HG03064 (cell line): ENCODE data around the gene HIVEP2.

ENCODE experiments used
- ATAC-seq: cut with Tn5 transposase; IDR thresholded peaks from one replicate; pipeline ENCODE4 v1.9.1; 2021; ENCODE audit warnings: low read depth; ENCODE audit not compliant: unreplicated experiment

Gene HIVEP2

DNA sequence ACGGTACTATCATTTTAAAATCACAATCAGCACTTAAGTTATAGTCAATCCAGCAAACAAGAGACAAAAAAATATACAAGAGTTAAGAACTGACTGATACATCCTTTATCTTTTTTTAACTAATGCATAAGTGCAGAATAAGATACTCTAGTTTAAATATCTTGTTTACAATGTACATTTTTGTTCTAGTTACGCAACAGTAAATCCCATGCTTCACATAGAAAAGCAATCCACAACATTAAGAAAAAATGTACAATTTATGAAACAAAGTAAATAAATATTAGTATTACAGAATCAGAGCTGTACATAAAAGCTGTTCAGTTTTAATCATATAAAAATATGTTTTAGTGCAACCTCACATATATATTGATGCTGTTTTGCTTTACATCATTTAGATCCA lies 192.6 kb downstream of the HIVEP2 start:
- no peak for ATAC-seq

DNA sequence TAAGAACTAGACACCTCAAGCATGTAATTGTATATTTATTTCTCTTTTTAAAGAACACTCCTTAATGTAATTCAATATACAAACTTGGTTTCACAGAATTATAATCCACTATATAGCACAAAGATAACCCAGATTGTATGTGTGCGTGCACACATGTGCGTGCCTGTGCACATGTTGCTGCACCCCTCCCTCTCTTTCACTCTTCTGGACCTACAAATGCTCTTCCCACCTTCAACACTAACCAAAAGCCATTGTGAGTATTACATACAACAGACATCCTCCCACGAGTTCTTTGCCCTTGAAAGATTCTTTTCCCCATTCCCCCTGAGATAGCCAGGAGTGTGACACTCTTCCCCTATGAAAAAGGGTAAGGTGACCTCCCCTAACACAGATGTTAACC lies 193.5 kb downstream of the HIVEP2 start:
- ATAC-seq = no peak

DNA sequence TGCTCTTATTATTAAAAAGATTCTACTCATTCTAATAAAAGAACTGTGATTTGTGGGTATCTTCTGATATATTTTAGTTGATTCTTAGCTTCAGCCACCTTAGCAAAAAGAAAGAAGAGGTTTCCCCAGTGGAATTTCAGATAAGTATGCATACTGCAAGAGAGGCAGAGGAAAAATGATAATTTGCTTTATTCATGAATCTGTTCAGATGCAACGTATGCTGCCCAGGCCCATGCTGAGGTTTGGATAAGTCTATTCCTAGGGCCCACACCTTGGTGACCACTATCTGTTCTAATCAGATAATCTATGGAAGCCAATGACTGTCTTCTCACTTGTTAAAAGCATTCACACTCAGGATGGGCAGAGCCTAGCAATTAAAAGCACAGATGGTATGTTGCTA lies 194.0 kb downstream of the HIVEP2 start:
- ATAC-seq = no peak

DNA sequence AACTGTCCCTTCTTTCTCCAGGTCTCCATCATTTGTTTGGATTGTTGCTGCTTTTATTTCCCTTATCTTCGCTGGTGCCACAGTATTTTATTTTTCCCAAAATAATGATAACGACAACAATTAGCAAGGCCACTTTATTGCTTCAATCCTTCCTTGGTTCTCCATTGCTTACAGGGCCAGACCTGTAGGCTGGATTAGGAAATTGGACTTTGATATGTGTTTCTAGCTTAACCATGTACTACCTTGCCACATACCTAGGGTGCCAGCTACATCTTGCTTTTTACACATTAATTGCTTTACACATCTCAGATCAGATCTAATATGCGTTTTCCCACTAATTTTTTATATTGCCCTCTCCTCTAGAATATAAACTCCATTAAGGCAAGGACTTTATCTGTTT lies 195.4 kb downstream of the HIVEP2 start:
- ATAC-seq = no peak

DNA sequence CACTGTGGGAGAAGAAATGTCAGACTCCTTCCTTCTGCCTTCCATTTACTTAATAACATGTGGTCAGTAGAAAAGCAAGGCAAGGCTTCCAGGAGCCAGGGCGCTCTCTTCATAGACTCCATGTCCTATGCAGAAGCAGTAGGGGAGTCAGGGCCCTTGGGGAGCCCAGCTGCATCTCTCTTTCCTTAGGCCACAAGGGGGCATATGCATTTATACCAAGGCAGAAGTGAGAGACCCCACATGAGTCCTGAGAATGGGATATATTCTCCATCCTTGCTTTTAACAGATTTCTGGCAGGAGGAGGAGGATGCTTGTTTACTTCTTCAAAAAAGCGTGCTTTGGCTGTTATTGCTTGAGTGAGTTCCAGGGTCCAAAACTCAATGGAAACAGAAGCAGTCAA lies 198.5 kb downstream of the HIVEP2 start:
- no peak for ATAC-seq

DNA sequence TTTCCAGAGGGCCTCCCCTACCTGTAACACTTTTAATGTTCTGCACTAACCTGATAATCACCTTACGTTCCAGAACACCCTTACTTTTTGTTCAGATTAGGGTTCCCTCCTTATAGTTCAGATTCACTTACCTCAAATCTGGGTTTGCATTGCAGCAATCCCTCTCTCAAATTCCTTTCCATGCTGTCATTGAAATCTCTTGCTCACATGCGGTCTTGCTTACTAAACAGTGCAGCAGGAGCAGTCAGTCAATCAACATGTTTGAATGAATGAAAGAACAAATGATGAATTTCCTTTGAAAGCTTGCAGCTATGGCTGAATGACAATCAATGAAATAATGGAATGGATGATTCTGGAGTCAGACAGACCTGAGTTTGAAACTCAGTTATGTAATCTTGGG lies 200.1 kb downstream of the HIVEP2 start:
- ATAC-seq = no peak

DNA sequence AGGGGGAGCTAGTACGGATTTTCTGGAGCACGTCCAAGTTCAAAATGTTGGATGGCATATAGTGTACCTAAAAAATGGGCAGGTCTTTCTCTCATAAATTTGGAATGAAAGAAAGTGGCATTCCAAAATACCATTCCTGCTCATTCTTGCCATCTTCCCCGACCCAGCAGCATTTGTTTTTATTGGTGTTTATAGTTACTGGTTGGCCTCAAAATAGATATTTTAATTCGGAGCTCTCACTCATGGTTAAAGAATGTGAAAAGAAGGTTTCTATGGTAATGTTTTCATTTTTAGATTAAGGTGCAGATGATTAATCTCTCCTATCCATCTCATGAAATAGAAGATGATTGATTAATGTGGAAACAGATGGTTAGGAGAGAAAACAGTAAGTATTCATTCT lies 204.5 kb downstream of the HIVEP2 start:
- no peak for ATAC-seq

DNA sequence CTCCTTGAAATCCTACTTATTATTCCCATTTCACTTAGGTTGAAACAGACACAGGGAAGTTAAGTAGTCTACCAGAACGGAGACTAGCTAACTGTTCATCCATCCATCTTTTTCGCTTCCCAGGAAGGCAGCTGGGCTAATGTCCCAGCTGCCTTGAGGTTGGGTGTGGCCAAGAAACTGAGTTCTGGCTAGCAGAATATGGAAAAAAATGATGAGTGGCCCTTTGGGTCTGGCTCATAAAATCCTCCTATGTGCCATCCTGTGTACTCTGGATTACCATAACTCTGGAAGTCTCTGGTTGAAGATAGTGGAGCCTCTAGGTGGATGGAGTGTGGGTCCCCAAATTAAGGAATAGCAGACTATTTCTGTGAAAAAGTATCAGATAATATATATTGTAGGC lies 206.2 kb downstream of the HIVEP2 start:
- ATAC-seq = no peak

DNA sequence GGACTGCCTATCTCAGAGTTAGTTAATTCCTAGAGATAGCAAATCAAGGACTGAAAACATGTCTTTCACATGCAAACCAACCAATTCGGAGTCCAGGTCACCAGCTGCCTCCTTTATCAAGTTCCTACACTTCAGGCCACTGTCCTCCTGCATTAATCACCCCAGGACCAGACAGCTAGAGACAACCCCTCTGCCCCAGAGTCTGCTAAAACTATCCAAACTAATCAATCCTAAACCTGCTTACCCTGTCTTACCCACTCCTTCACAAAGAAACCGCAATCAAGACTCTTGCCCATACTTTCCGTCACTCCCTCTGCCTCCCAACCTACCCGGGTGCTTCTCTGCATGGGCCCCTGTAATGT lies 207.0 kb downstream of the HIVEP2 start:
- ATAC-seq = no peak

DNA sequence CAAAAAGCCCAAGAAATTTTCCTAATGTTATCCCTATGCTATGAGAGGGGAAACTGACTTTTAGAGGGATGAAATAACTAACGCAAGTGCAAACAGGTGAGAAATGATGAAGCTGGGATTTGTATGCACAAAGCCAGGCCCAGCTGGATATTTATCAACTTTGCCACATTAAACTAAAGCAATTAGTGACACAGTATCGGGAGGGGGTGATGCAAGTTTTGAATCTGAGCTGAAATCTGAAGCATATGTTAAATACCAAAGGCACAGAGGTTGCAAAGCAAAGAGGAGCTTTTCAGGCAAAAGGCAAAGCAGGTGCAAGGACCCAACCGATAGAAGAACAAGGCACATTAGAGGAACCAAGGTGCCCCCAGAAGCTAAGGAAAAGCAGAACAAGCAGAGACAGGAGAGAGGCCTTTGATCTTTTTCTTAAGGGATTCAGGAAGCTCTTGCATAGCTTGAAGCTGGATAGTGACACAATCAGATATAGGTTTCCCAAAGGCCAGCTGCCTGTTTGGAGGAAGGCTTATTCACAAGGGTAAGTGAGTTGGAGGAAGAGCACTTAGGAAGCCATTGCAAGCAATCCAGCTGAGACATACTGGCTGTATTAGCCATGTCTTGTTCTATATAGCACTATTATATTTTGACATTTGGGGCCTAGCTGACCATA lies 207.5 kb downstream of the HIVEP2 start:
- ATAC-seq = no peak

DNA sequence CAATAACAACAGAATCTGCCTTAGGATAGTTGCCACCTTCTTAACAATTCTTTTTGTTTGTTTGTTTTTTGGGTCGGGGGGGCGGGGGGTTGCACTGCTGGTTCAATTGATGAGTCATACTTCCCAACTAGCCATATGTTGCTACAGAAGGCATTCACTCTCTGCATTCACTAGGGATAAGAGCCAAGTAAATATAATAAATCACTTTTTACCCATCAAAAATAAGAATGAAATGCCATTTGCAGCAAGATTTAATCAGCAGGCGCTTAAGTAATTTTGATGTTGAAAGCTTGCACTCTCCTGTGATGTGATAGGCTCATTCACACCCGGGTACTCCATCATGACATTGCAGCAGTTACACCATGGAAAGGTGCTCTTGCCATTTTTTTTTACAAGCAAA lies 209.8 kb downstream of the HIVEP2 start:
- no peak for ATAC-seq

DNA sequence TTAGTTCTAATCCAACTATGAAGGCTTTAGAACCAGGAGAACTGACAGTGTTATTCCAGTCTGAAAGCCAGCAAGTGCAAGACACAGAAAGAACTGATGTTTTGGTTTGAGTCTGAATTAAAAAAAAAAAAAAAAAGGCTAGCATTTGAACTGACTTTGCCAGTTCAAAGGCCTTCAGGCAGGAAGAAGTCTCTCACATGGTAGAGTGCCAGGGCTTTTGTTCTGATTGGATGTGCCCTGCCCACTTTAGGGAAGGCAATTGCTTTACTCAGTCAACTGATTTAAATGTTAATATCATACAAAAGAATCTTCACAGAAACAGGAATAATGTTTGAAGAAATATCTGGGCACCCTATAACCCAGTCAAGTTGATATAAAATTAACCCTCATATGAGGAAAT lies 212.2 kb downstream of the HIVEP2 start:
- ATAC-seq = no peak

DNA sequence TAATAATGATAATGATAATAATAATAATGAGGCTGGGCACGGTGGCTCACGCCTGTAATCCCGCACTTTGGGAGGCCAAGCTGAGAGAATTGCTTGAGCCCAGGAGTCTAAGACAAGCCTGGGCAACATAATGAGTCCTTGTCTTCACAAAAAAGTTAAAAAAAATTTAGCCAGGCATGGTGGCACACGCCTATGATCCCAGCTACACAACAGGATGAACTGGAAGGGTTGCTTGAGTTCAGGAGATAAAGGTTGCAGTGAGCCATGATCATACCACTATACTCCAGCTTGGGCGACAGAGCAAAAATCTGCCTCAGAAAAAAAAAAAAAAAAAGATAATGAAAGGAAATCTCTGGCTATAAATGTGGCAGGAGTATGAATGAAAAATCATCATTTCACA lies 213.4 kb downstream of the HIVEP2 start:
- no peak for ATAC-seq

DNA sequence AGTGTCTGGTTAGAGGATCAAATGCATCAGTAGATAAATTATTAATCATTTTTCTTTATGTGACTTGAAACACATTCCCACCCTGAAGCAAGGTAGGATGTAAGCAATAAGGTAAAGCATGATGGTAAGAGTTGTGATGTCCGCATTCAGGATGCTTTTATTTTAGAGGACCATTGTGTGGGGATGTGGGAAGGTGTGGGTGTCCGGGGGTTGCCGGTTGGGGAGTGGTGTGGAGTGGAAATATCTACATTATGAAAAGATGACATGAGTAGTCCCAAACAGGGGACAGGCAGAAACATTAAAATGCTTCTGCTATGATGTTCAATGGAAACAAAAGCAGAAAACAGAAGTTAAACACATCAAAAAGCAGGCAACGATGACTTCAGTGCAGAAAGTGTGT lies 215.4 kb downstream of the HIVEP2 start:
- ATAC-seq = no peak

DNA sequence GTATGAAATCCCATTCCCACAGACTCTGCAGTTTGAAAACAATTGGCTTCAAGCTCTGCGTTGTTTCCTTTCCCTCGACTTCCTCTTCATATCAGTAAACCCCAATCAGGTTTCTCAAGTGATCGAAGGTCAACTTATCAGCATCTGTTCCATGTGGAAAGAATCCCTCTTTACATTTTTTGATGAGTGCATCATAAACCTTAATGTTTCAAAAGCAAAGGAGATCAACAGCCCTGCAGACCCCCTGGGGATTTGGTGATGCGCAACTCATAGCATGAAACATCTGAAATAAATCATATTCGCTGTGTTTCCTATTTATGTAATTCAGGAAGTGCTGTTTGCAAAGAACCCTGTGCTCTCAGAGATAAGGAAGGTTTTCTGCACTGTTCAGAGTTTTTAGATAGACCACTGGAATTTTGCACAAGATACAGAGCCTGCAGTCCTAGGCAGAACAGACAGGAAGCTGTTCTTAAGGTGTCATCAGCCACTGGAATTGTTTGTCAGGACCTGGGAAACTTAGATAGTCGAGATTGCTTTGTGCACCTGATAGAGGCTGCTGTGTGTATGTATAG lies 216.0 kb downstream of the HIVEP2 start:
- ATAC-seq = no peak

DNA sequence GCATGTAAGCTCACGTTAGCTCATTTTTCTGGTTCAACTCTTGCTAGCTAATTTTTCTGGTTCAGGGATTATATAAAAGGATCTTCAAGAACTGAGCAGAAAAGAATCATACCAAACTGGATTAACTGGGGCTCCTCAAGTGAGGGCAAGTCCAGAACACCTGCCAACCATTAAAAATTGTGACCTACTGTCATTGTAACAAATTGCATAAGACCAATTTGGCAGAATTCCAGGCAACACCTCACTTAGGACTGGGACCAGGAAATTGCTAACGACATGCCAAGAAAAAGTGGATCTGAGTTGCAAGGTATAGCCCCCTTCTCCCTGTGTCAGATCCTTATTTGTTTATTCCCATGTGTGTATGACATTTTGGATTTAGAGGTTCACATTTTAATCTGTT lies 216.6 kb downstream of the HIVEP2 start:
- no peak for ATAC-seq

DNA sequence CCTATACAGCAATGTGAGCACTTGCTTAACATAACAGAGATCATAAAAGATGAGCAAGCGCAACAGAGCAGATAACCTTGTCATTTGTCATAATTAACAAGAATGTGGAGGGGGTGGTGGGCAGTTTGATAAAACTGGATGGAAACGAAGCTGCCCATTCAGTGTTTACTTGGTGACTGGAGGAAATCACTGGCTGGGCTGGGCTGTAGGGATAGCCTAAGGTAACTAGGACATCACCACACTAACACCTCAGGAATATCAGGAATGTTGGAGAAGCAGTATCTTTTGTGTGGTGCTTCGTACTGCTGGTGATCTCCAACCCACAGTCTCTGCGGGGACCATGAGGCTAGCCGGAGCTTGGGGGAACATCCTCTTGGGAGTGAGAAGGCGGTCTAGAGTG lies 218.4 kb downstream of the HIVEP2 start:
- no peak for ATAC-seq

DNA sequence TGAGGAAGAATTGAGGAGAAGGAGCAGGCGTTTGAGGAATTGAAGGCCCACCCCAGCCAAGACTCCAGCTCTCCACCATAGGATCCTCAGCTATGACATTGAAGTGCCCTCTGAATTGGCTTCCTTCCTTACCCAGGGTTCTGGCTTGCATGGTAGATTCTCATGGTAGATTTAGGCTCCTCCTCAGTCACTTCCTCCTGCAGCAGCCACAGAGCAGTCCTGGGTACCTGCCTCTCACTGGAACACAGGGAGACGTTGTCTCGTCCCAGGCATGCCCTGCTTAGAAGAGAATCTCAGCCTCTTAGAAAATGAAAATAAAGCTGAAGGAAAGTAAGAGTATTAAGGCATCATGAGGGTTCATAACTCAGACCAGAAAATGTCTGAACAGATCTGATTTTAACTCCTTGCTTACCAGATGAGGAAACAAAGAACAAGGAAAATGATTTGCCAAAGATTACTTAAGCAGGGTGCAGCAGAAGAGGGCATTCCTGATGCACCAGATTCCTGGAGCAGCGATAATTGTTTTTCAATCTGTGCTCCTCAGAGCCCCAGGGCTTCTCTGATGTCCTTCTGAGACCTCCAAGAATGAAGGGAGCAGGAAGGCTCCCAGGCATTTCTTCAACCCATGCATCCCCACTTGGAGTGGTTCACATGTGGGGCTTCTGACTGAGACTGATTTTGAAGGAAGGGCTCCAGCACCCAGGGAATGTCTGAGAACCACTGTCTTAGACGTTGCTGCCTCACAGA lies 219.8 kb downstream of the HIVEP2 start:
- ATAC-seq = no peak

DNA sequence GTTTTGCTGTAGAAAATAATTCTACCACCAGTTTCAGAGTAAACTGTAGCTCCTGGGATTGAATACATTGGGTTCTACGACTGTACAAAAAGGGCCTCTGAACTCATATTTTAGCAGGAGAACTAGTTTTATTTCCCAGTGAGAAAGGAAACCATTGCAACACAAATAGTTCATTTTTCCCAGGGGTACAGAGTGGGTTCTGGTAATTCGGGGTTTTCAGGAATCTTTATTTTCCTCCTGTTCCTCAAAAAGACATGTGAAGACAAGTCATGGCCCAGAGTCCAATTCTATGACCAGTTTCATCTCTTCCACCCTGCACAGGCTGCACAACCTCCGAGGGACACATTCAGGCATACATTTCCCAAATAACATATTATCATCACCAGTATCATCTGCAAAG lies 222.1 kb downstream of the HIVEP2 start:
- no peak for ATAC-seq

DNA sequence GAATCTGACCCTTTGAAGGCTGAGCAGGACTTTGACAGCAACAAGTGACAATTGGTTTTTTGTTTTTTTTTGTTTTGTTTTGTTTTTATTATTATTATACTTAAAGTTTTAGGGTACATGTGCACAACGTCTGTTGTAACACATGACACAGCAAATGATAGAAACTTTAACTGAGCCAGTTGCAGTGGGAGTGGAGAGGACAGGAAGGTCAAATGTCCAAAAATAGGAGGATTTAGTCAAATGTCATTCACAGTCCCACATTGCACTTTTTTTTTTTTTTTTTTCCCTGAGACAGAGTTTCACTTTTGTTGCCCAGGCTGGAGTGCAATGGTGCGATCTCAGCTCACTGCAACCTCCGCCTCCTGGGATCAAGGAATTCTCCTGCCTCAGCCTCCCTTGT lies 223.0 kb downstream of the HIVEP2 start:
- ATAC-seq = no peak

DNA sequence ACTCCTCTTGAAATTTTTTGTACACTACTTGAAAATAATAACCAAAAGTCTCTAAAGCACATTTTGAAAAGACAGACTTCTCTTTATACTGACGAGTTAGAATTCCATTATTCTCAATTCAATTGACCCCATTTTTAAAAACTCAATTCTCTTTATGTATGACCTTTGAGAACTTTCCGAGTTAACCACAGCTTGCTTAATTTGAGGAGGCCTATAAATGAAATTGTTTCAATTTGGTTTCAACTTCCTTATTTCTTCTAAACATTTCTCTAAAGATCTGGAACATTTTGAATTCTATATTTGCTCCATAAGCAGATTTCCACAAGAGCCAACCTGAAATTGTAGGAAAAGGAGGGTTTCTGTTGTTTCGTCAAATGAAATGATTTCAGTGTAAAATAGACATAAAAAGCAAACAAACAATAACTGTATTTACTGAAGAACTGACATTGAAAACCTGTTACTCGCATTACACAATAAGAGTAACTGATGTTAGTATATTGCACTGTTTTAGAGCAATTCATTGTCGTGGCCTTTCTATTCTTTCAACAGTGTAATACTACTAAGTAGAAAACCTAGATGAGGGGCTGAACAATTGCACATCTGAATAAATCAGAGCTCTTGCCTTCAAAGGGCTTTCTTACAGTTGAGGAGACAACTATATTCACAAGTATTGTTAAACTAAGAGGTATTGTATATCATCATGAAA lies 223.6 kb downstream of the HIVEP2 start:
- ATAC-seq = no peak
